22Rv1 (cell line): ENCODE data around the gene TADA2A.

Experiments
- ZFX ChIP-seq: fragments of 450-650 bp; IDR thresholded peaks from 2 replicates; pipeline ENCODE4 v1.6.1; 2017; ENCODE audit warnings: antibody characterized with exemption, borderline replicate concordance
- TF ChIP-seq, protein P1 (sequence below): fragments of 450-650 bp; IDR thresholded peaks from 2 replicates; pipeline ENCODE4 v1.5.1; 2017; ENCODE audit warnings: mild to moderate bottlenecking

DNA sequence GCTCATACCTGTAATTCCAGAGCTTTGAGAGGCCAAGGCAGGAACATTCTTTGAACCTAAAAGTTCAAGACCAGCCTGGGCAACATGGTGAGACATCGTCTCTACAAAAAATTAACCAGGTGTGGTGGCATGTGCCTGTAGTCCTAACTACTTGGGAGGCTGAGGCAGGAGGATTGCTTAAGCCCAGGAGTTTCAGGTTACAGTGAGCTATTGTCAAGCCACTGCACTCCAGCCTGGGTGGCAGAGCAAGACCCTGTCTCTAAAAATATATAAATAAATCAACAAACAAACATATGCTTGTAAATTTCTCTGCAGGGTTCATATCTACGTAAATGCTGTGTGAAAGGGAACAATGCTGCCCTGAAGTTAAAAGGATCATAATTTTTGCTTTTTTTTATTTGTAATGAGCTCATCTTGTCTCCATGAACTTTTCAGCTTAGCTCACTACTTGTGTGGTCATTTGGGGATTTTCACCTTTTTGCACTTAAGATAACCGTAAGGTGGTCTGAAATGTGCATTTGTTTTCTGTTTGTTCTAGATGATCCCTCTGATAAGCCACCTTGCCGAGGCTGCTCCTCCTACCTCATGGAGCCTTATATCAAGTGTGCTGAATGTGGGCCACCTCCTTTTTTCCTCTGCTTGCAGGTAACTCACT lies 16.4 kb downstream of the TADA2A start:
- TF ChIP-seq, protein P1, sequence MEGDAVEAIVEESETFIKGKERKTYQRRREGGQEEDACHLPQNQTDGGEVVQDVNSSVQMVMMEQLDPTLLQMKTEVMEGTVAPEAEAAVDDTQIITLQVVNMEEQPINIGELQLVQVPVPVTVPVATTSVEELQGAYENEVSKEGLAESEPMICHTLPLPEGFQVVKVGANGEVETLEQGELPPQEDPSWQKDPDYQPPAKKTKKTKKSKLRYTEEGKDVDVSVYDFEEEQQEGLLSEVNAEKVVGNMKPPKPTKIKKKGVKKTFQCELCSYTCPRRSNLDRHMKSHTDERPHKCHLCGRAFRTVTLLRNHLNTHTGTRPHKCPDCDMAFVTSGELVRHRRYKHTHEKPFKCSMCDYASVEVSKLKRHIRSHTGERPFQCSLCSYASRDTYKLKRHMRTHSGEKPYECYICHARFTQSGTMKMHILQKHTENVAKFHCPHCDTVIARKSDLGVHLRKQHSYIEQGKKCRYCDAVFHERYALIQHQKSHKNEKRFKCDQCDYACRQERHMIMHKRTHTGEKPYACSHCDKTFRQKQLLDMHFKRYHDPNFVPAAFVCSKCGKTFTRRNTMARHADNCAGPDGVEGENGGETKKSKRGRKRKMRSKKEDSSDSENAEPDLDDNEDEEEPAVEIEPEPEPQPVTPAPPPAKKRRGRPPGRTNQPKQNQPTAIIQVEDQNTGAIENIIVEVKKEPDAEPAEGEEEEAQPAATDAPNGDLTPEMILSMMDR = no peak
- no peak for TF ChIP-seq ZFX
